ENCODE measurements around the gene TUSC2. TPM values are rescaled to one million over a fixed set of nuclear protein-coding genes. Genes with fewer than 3 reads are reported as not detected.

TUSC2 gene
- total and polyA plus RNA-seq, 2 of the 13 experiments (the other 11 are each of a cell fraction or from before 2014, with no cell fraction given): 36.7 to 39.1 TPM

DNA sequence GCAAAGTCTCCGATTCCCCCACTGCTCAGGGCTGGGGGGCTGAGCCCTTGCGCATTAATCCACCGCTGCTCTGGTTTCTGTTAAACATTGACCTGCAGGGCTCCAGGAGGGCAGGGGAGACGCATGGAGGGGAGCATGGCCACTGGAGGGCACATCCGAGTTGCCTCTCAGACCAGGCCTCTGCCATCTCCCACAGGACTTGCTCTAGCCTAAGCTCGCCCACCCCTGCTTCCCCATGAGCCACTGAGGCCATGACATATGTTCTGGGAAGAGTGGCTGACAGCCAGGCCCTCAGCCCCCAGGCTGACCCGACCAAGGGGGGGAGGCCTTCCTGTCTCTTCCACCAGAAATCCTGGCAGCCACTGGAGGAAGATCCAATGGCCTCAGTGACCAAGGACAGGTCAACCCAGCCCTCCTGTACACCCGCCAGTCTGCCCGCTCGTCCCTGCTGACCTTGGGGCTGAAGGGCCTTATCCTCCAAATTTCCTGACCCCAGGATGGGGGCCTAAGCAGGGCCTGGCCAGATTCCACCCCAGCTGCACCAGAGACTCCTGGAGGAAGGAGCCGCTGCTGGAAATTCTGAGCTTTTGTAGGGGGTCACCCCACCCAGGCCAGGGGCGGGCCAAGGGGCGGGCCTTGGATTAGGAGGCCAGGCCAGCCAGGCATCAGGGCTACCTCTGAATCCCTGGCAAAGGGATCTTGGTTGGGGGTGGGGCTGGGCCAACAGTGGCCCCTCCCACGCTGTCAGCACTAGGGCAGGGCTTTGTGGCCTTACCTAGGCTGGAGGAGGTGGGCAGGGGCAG lies 24.8 kb downstream of the TUSC2 start, which contains the start of gene HYAL1 (continued):
- TF ChIP-seq NRL (CRISPR knock-in tag; IDR thresholded peaks at IDR 0.05; ENCODE audit: borderline replicate concordance) (no peak; the same call in 1 of the 2 replicates), ZNF891 (CRISPR knock-in tag; IDR thresholded peaks at IDR 0.05) (no peak), KDM5A (IDR thresholded peaks at IDR 0.05; ENCODE audit: borderline replicate concordance, low read length) (peak; percentile 20; the same call in 1 of the 2 replicates), SRSF9 (IDR thresholded peaks at IDR 0.05; ENCODE audit: borderline replicate concordance, insufficient read depth, low read depth, low read length, poor library complexity, severe bottlenecking) (no peak), POLR2AphosphoS5 (IDR thresholded peaks at IDR 0.05; ENCODE audit: low read depth, low read length) (peak; percentile 99), PHF20 (CRISPR knock-in tag; IDR thresholded peaks at IDR 0.05) (peak; percentile 58; the same call in 1 of the 2 replicates)
- TF ChIP-seq, protein P1, sequence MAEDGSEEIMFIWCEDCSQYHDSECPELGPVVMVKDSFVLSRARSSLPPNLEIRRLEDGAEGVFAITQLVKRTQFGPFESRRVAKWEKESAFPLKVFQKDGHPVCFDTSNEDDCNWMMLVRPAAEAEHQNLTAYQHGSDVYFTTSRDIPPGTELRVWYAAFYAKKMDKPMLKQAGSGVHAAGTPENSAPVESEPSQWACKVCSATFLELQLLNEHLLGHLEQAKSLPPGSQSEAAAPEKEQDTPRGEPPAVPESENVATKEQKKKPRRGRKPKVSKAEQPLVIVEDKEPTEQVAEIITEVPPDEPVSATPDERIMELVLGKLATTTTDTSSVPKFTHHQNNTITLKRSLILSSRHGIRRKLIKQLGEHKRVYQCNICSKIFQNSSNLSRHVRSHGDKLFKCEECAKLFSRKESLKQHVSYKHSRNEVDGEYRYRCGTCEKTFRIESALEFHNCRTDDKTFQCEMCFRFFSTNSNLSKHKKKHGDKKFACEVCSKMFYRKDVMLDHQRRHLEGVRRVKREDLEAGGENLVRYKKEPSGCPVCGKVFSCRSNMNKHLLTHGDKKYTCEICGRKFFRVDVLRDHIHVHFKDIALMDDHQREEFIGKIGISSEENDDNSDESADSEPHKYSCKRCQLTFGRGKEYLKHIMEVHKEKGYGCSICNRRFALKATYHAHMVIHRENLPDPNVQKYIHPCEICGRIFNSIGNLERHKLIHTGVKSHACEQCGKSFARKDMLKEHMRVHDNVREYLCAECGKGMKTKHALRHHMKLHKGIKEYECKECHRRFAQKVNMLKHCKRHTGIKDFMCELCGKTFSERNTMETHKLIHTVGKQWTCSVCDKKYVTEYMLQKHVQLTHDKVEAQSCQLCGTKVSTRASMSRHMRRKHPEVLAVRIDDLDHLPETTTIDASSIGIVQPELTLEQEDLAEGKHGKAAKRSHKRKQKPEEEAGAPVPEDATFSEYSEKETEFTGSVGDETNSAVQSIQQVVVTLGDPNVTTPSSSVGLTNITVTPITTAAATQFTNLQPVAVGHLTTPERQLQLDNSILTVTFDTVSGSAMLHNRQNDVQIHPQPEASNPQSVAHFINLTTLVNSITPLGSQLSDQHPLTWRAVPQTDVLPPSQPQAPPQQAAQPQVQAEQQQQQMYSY (CRISPR knock-in tag; IDR thresholded peaks at IDR 0.05): peak; percentile 31; the same call in 1 of the 2 replicates
- TF ChIP-seq, protein P2, sequence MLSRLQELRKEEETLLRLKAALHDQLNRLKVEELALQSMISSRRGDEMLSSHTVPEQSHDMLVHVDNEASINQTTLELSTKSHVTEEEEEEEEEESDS (CRISPR knock-in tag; IDR thresholded peaks at IDR 0.05; ENCODE audit: borderline replicate concordance): peak; percentile 88; the same call in 1 of the 2 replicates
- TF ChIP-seq, protein P3, sequence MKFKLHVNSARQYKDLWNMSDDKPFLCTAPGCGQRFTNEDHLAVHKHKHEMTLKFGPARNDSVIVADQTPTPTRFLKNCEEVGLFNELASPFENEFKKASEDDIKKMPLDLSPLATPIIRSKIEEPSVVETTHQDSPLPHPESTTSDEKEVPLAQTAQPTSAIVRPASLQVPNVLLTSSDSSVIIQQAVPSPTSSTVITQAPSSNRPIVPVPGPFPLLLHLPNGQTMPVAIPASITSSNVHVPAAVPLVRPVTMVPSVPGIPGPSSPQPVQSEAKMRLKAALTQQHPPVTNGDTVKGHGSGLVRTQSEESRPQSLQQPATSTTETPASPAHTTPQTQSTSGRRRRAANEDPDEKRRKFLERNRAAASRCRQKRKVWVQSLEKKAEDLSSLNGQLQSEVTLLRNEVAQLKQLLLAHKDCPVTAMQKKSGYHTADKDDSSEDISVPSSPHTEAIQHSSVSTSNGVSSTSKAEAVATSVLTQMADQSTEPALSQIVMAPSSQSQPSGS (CRISPR knock-in tag; IDR thresholded peaks at IDR 0.05): peak; percentile 35; the same call in 1 of the 2 replicates
- TF ChIP-seq, protein P4, sequence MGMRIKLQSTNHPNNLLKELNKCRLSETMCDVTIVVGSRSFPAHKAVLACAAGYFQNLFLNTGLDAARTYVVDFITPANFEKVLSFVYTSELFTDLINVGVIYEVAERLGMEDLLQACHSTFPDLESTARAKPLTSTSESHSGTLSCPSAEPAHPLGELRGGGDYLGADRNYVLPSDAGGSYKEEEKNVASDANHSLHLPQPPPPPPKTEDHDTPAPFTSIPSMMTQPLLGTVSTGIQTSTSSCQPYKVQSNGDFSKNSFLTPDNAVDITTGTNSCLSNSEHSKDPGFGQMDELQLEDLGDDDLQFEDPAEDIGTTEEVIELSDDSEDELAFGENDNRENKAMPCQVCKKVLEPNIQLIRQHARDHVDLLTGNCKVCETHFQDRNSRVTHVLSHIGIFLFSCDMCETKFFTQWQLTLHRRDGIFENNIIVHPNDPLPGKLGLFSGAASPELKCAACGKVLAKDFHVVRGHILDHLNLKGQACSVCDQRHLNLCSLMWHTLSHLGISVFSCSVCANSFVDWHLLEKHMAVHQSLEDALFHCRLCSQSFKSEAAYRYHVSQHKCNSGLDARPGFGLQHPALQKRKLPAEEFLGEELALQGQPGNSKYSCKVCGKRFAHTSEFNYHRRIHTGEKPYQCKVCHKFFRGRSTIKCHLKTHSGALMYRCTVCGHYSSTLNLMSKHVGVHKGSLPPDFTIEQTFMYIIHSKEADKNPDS (CRISPR knock-in tag; IDR thresholded peaks at IDR 0.05): no peak
- TF ChIP-seq, protein P5, sequence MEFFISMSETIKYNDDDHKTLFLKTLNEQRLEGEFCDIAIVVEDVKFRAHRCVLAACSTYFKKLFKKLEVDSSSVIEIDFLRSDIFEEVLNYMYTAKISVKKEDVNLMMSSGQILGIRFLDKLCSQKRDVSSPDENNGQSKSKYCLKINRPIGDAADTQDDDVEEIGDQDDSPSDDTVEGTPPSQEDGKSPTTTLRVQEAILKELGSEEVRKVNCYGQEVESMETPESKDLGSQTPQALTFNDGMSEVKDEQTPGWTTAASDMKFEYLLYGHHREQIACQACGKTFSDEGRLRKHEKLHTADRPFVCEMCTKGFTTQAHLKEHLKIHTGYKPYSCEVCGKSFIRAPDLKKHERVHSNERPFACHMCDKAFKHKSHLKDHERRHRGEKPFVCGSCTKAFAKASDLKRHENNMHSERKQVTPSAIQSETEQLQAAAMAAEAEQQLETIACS (CRISPR knock-in tag; IDR thresholded peaks at IDR 0.05): no peak
- TF ChIP-seq, protein P6, sequence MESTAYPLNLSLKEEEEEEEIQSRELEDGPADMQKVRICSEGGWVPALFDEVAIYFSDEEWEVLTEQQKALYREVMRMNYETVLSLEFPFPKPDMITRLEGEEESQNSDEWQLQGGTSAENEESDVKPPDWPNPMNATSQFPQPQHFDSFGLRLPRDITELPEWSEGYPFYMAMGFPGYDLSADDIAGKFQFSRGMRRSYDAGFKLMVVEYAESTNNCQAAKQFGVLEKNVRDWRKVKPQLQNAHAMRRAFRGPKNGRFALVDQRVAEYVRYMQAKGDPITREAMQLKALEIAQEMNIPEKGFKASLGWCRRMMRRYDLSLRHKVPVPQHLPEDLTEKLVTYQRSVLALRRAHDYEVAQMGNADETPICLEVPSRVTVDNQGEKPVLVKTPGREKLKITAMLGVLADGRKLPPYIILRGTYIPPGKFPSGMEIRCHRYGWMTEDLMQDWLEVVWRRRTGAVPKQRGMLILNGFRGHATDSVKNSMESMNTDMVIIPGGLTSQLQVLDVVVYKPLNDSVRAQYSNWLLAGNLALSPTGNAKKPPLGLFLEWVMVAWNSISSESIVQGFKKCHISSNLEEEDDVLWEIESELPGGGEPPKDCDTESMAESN (CRISPR knock-in tag; conservative IDR thresholded peaks at IDR 0.05): peak; percentile 50; the same call in 1 of the 2 replicates
- TF ChIP-seq, protein P7, sequence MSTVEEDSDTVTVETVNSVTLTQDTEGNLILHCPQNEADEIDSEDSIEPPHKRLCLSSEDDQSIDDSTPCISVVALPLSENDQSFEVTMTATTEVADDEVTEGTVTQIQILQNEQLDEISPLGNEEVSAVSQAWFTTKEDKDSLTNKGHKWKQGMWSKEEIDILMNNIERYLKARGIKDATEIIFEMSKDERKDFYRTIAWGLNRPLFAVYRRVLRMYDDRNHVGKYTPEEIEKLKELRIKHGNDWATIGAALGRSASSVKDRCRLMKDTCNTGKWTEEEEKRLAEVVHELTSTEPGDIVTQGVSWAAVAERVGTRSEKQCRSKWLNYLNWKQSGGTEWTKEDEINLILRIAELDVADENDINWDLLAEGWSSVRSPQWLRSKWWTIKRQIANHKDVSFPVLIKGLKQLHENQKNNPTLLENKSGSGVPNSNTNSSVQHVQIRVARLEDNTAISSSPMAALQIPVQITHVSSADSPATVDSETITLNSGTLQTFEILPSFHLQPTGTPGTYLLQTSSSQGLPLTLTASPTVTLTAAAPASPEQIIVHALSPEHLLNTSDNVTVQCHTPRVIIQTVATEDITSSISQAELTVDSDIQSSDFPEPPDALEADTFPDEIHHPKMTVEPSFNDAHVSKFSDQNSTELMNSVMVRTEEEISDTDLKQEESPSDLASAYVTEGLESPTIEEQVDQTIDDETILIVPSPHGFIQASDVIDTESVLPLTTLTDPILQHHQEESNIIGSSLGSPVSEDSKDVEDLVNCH (CRISPR knock-in tag; IDR thresholded peaks at IDR 0.05): no peak; the same call in 1 of the 2 replicates

Measured in HepG2 (cell line).